GM21390 (cell line): ENCODE data around the gene PTH1R.

Source experiments
- ATAC-seq: cut with Tn5 transposase; IDR thresholded peaks from one replicate; pipeline ENCODE4 v1.9.1; 2021; ENCODE audit not compliant: unreplicated experiment

The PTH1R gene

DNA sequence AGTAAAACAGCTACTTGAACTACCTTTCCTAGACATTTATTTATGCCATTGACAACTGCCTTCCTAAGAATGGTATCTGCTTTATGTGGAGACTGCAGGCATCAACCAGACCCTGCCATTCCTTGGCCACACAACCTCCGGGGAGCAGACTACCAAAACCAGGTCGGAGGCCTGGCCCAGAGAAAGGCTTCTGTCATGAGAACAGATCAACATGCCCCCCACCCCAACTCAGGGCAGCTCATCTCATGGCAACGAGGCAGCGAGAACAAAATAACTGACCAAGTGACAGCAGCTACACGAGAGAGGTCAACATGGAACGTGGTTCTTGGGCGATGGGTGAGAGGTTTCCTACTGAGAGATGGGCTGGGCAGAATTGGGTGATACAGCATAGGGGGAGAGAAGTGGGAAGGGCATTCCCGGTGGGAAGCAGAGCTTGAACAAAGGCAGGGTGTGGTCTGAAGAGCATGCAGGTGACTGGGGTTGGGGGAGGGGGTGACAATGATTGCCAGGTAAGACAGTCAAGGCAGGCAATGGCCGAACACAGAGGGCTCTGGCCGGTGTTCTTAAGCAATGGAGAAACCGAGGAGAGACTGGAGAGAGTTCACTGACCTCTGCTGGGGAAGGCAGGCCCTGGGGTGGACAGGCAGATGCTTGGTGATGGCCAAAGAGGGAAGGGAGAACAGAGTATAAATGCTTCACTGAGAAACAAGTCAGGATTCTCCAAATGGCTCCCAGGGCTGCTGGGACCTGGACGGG, 65.1 kb downstream of the PTH1R start:
- ATAC-seq: no peak

DNA sequence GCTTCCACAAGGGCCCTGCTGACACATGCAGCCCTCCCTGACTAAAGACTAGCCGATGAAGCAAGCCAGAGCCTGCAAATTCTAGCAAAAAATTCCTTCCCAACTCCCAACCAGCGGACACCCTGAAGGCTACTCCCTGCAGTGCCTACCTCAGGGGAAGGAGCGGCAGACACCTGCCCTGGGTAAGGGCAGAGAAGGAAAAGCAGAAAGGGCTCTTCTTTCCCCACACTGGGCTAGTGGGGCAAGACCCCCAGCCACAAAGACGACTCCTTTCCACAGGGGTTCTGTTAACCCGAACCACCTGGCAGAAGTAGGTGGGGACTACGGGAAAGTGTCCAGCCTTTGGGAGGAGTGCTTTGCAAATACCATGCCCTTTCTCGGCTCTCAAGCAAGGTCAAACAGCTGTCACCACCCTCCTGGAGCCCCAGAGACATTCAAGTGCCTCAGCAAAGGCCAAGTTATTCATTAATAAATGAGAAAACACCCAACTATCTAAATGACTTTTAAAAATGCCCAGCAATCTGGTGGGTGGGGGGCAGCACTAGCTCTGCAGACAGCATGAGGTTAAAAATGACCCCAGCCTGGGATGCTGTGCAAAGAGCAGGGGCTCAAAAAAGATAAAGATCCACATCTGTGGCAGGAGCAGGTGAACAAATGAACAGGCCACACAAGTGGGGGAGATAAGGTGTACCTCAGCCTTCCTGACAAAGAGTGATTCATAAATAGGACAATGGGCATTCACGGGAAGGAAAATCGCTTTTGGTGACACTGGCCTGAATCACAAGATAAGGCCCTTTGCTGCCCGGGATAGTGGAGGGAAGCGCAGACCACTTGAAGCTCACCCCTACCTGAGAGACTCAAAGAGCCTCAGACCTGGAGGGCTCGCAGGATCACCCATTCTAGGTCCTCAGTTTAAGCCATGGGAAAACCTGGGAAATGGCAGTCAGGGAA, 66.0 kb downstream of the PTH1R start:
- no peak for ATAC-seq

DNA sequence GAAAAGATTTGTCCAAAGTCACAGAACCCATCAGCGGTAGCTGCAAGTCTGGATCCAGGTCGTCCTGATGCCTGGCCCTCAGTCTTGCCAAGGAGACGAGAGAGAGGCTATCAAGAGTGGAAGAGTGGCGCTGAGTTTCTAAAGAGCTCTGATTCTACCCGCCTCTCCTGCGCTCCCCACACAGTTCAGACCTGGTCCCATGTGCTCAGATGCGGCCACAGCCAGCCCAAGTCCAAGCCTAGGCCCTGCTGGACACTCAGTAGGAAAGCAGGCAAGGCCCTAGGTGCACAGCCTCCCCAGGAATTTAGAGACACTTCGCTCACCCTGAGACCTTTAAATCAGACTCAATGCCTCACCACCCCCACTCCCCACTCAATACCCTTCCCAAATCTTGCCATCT, 66.7 kb downstream of the PTH1R start:
- no peak for ATAC-seq

DNA sequence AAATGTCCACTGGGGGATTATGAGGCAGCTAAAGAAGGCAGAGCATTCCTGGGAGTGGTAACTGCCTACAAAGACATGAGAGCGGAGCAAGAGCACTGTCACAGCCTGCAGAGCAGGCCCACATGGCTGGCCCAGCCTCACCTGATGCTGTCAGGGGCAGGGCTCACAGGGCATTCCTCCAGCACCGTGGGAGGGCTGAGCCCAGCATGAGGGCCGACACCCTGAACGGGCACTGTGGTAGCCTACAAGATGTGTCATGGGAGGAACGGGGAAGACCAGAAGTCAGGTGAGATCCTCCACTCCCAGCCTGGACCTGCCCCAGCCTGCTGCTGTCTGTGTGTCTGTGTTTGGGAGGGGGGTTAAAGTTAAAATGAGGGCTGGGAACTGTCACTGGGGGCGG, 68.9 kb downstream of the PTH1R start:
- ATAC-seq: no peak

DNA sequence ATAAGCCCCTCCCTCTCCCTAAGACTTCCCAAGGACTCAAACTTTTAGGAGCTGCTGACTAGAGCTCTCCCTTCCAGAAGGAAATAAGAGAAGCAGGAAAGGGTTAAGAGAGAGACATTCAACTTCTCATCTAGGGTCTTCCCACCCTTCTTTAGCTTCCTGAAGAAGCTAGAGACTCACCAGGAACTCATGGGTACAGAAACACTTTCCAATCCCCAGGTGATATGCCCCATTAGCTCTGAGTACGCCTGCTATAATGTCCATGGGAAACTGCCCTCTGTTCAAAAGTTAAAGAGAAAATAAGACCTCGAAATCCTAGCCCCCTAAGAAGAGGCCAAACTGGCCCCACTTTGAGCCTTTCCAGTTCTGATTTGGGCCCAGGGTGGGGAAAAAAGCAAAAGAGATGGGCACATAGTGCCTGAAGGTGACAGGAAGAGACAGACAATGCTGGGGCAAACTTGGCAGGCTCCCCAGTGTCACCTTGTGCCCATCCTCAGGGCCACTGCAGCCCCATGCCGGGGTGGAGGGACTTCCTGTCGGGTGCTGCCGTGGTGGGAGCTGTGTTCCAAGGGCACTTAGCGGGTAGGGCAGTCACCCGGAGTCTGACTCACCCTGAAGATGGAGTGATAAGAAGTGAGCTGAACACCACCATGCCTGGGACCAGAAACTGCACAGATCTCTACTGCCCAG, 69.5 kb downstream of the PTH1R start:
- no peak for ATAC-seq

DNA sequence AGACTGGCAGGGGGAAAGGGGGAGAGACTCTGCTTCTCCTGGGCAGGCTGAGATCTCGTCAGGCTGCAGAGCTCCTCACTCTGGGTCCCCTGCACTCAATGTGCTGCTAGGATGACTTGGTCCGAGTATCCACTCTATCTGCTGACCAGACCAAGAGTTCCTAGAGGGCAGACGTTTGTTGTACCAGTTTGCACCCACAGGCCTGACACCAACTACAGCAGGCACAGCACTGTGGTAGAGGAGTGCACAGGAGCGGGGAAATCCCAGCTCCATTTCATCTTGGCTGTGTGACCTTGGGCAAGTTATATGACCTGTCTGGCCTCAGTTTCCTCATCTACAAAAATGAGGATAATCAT, 70.0 kb downstream of the PTH1R start:
- ATAC-seq: no peak

DNA sequence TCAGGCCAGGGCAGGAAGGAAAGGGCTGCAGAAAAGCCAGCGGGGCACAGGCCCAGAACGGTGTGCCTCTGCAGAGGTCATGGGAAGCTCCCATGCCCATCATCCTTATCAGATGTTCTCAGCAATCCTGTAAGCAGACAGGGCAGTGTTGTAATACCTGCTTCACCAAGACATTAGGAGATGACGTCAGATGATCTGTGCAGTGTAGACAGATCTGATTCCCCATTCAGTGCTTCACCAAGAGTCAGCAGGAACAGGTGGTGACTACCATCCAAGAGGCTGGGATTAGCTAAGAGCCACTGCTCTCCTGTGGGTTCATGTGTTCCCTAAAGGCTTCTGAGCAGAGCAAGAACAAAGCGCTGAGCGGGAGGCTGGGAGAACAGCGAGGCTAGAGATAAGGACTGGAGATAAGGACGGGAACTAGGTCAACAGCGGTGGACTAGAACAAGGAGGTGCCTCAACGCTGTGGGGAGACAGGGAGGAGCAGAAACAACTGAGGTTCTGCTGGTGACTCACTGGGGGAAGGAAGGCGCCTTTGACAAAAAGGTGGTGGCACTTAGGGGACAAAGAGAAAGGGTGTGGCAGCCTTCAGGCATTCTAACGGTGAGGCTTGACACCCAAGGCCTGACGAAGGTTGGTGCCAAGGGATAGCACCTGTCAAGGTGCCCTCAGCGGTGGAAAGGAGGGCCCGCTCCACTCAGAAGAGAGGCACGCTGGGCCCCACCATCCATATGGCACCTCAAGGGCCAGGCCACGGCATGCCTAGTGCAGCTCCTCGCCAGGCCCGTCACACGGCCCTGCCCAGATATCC, 70.7 kb downstream of the PTH1R start:
- ATAC-seq: no peak

DNA sequence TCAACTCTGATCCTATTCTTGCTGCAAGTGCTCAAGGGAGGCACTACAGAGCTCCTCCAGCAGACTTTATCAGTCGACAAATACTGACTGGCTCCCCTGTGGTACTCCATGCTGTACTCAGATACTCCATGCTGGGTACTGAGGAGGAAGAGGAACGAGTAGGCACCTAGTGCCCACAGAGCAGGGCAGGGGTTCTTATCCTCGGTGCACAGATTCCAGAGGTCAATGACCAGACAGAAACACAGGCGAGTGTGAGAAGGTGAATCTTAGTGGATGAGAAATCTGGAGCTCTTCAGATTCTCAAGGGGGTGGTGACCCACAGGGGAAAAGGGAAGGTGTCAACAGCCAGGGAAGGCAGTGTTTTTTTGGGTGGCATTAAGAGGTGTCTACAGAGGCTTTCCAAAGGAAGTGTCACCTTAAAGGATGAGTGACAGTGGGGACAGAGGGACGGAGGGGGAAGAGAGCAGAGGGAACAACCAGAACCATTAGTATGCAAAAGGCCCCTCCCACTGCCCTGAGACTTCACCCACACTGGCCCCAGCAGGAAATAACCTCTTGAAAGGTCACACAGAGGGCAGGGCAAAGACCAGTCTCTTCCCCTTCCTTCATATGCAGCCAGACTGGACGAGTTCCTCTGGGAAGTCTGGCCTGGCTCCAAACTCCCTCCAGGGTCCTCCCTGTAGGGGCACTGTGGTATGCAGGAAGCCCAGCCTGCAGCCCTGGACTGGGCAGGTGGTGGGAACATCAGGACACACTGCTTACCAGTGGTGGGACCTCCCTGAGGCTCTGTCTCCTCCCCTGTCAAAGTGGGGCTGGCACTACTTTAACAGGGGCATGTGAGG, 71.5 kb downstream of the PTH1R start:
- no peak for ATAC-seq

DNA sequence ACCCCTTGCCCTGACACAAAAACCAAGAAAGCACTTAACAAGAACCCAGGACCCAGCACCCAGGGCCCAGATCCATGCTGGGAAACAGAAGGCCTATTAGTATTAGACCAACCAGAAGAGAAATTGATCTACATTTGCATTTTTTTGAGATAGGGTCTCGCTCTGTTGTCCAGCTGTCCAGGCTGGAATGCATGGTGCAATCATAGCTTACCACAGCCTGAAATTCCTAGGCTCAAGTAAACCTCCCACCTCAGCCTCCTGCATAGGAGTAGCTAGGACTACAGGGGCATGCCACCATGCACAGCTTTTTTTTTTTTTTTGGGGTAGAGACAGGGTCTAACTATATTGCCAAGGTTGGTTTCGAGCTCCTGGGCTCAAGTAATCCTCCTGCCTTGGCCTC, 72.7 kb downstream of the PTH1R start:
- ATAC-seq: no peak

DNA sequence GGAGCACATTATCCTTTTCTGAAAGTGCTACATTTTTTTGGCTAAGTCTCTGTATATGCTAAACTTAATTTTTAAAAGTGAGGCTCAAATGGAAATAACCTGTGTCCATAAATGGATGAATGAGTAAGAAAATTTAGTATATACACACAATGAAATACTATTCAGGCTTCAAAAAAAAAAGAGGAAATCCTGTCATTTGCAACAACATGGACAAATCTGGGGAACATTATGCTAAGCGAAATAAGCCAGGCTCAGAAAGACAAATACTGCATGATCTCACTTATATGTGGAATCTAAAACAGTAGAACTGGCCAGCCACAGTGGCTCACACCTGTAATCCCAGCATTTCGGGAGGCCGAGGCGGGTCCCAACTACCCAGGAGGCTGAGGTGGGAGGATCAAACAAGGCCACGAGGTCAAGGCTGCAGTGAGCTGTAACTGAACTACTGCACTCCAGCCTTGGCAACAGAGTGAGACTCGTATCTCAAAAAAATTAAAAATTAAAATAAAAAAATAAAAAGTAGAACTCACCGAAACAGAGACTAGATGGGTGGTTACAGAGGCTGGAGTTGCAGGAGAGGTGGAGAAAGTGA, 73.2 kb downstream of the PTH1R start:
- no peak for ATAC-seq

DNA sequence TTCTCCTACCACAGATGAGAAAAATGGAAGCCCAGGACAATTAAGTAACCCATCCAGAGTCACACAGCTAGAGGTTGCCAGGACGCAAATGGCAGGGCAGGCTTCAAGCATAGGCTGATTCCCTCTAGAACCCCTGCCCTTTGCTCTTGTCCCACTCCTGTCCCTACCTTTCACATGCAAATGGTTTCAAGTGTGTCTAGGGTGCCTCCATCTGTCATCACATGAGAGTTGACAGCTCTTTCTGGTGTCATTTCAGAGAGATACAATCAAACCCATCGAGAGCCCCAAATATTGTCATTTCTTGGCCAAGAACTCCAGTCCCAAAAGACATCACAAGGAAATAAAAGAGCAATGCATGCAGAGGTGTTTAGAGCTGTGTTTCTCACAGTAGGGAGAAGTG, 75.3 kb downstream of the PTH1R start:
- no peak for ATAC-seq
